HG02642 (cell line): ENCODE results near the gene PRTFDC1.
A peak's percentile ranks its signal among the peaks of the same experiment; 100 is the strongest.
"Not testable (repeated sequence)": the region's sequence is repeated elsewhere in the genome, so short reads cannot be mapped to it uniquely, and the experiment has no call there.

Experiments
- ATAC-seq: cut with Tn5 transposase; IDR thresholded peaks from one replicate; pipeline ENCODE4 v1.9.1; 2021; ENCODE audit warnings: mild to moderate bottlenecking; ENCODE audit not compliant: unreplicated experiment, poor library complexity

The PRTFDC1 gene

GRCh38 chr10:24938076-24938475 lies 14.3 kb downstream of the PRTFDC1 start:
- ATAC-seq: no peak

DNA sequence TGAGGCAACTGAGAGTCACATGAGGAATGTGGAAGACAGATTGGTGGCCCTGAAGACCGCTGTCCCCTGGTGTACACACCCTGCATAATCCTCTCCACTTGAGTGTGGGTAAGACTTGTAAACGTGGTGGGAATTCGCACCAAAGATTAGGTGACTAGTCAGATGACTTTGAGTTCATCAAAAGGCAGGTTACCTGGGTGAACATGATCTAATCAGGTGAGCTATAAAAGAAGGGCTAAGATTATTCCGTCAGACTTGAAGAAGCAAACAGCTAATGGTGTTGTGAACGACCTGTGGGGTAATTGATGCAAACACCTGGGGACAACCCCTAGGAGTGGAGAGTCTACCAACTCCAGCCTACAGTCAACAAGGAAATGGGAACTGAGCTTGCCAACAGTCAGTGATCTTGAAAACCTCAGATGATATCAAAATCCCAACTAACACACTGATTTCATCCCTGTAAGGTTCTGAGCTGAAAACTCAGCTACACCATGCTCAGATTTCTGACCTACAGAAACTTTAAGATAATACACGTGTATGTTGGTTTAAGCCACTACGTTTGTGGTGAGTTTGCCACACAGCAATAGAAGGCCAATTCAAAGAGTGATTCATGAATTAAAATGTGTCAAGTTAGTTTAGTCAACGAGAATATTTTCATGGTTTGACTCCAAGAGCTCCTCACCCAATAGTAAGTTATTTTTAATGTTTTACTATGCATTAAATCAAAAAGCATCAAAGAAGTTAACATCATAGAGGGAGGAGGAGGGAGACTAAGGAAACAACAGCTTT lies 16.7 kb downstream of the PRTFDC1 start:
- ATAC-seq: no peak

DNA sequence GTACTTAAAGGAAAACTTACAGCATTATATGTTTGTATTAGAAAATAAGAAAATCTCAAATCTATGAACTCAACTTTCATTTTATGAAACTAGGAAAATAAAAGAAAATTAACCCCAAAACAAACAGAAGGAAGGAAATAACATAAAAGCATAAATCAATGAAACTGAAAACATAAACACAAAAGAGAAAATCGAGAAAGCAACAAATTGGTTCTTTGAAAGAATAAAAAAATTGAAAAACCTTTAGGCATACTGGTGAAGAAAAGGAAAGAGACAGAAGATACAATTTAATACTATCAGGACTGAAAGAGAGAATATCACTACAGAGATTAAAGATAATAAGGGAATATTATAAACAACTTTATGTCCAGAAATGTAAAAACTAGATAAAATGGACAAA lies 21.2 kb downstream of the PRTFDC1 start:
- ATAC-seq: no peak

DNA sequence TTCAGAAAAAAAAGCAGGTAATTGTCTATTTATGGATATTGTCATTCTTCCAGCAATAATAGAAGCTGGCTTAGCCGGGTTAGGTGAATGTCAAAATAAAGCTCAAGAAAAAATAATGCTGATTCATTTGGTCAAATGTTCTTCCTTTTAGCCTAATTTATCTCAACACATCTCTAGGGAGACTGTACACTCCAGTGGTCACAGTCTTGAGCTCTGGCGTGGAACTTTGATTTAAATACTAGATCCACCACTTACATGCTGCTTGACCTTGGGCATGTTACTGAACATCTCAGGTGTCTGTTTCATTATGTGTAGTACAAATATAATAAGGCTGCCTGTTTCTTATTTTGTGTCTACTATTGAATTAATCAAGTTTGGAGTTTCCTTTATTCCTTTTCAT lies 22.0 kb downstream of the PRTFDC1 start:
- peak; percentile 62 for ATAC-seq

GRCh38 chr10:24929904-24930303 lies 22.5 kb downstream of the PRTFDC1 start:
- peak; percentile 20 for ATAC-seq

- no peak for ATAC-seq
Measured at GRCh38 chr10:24929056-24929544, 23.3 kb downstream of the PRTFDC1 start.

GRCh38 chr10:24928163-24928562 lies 24.2 kb downstream of the PRTFDC1 start:
- ATAC-seq: no peak

DNA sequence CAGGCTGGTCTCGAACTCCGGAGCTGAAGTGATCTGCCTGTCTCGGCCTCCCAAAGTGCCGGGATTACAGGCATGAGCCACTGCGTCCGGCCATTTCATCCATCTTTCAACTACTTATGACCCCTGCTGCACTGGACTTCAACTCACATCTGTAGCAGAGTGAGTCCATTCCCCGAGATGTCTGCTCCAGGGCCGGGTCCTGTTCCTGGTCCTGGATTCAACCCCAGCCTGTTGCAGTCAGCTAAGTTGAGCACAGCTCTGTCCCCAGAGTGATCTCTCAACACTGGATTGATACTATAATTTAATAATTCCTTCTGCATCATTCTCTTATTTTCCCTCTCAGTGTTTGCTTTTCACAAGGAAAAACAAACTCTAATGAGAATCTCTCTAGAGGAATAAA lies 25.8 kb downstream of the PRTFDC1 start:
- ATAC-seq: no peak

GRCh38 chr10:24925799-24926198 lies 26.6 kb downstream of the PRTFDC1 start:
- no peak for ATAC-seq

- not testable (repeated sequence) for ATAC-seq
Measured at GRCh38 chr10:24924483-24924882, 27.9 kb downstream of the PRTFDC1 start.

- not testable (repeated sequence) for ATAC-seq
Measured at GRCh38 chr10:24922222-24922868, 30.1 kb downstream of the PRTFDC1 start.

DNA sequence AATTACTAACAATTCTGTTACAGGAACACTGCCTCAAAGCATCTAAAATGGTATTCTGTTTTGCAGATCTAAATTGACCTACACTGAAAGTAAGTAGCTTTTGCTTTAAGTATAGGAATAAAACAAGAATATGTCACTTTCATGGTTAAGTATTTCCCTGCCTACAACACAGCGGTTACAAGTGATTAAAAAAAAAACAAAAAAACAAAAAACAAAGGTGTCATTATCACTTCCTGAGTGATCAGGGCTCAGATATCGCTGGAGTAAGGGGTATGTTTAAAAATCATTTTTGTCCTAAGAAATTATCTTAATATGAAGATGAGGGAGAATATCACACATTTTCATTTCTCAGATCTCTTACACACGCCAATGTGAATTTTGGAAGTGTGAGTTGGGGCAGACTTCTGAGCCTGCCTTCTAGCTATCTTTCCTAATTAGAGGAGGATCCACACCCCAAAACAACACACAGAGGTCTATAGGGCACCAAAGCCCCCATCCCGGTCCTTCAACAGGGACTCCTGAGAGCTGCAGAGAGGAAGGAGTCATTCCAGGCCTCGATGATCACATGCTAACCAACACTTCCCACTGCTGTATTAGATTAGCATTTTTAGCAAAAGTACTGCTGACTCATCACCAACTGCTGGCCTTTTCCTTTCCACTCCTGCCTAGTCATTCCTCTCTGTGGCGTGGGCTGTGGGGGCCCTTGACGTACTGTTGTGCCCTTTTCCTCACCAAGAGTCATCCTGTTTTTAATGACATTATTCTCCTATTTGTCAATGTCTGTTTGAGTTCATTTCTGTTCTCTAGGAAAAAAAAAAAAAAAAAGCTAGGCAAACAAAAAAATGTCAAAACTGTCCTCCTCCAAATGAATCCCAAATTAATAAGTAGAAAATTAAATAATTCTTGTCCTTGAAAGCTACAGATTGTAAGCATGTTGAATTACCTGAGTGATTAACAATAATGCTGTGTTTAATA lies 31.2 kb downstream of the PRTFDC1 start:
- peak; percentile 97 for ATAC-seq

DNA sequence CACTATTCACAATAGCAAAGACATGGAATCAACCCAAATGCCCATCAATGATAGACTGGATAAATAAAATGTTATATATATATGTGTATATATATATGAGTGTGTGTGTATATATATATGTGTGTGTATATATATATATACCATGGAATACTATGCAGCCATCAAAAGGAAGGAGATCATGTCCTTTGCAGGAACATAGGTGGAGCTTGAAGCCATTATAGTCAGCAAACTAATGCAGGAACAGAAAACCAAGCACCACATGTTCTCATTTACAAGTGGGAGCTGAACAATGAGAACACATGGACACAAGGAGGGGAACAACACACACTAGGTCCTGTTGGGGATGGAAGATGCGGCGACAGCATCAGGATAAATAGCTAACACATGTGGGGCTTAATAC lies 32.2 kb downstream of the PRTFDC1 start:
- ATAC-seq: not testable (repeated sequence)

- ATAC-seq: not testable (repeated sequence)
Measured at GRCh38 chr10:24919629-24920028, 32.8 kb downstream of the PRTFDC1 start.

- ATAC-seq: no peak
Measured at GRCh38 chr10:24917979-24918378, 34.4 kb downstream of the PRTFDC1 start.

DNA sequence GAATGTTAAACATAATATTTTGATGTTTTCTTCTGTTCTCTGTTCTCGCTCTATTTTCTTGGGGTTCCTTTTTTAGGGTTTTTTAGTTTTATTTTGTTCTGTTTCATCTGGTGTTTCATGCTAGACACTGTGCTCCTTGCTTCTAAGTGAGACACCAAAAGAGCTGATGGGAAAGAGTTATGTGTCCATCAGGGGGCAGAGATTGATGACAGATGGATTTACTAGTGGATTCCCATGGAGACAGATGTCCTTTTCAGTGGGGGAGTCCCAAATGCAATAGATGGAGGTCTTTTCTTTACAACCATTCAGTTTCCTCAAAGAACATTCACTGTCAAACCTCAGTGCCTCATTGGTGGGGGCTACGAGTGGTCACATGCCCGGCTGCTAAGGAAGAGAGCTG lies 34.9 kb downstream of the PRTFDC1 start:
- ATAC-seq: no peak

GRCh38 chr10:24916365-24916764 lies 36.0 kb downstream of the PRTFDC1 start:
- ATAC-seq: no peak

DNA sequence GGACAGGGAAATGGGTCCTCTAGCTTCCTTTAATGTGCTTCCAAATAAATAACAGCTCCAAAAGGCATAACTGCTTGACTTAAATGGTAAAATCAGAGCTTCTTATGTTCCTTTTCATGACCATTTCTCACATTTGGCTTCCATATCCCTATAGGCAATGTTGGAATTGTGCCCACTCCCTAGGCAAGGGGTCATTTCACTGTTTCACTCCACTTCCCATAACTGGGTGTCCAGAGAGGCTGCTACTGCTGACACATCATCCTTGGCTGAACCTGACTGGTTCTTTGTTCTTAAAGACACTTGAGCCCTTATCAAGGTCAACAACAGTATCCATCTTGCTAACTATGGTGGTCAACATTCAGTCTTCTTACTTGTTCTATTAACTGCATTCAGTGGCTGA lies 37.1 kb downstream of the PRTFDC1 start:
- ATAC-seq: no peak

DNA sequence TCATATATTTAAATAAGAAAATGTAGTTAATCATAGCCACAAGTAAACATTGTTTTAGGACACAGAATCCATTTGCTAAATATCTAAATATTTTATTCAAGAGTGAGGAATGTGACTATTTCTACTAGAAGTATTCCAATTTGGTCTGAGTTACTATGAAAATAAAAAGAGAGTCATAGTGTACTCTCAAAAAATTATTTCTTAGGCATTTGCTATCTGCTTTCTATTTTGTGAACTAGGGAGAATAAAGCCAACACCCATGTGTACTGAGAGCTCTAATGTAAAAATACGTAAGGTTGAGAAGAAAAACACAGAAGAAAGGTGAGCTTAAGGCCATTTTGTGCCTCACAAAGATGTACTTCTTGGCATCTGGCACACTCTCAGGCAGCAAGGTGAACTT lies 38.3 kb downstream of the PRTFDC1 start:
- no peak for ATAC-seq

- ATAC-seq: no peak
Measured at GRCh38 chr10:24912215-24912614, 40.2 kb downstream of the PRTFDC1 start.

GRCh38 chr10:24911029-24911428 lies 41.4 kb downstream of the PRTFDC1 start:
- no peak for ATAC-seq
